ENCODE results near the gene DEGS2.

GRCh38 chr14:100121643-100122480, 37.6 kb downstream of the DEGS2 start:
- no peak for TF ChIP-seq POLR2AphosphoS5 (IDR thresholded peaks at IDR 0.05; ENCODE audit: low read depth, low read length)
- no peak for TF ChIP-seq TAF1 (IDR thresholded peaks at IDR 0.05; ENCODE audit: low read depth, low read length)
- TF ChIP-seq POLR2A (IDR thresholded peaks at IDR 0.05; ENCODE audit: low read depth, low read length) = no peak
- no peak for TF ChIP-seq POU2F2 (IDR thresholded peaks at IDR 0.05; ENCODE audit: low read depth, low read length)
- TF ChIP-seq PAX5 (IDR thresholded peaks at IDR 0.05; ENCODE audit: insufficient read depth, low read length, severe bottlenecking) = no peak
- TF ChIP-seq SPI1 (IDR thresholded peaks at IDR 0.05; ENCODE audit: low read depth, low read length) = no peak
